Stimulated activated CD8-positive, alpha-beta memory T cell treated with anti-CD3 and anti-CD28 coated beads, Interleukin-12 subunit alpha, Interleukin-12 subunit beta, amount 100 ng/mL, for 4 hours (primary cell): ENCODE data around the gene SLC5A1.
"Not testable (repeated sequence)": the region's sequence is repeated elsewhere in the genome, so short reads cannot be mapped to it uniquely, and the experiment has no call there.

Experiments used
- DNase-seq: peaks from one replicate; pipeline ENCODE4 v3.0.0-alpha.2; 2020; ENCODE audit warnings: low read depth

The SLC5A1 gene

DNA sequence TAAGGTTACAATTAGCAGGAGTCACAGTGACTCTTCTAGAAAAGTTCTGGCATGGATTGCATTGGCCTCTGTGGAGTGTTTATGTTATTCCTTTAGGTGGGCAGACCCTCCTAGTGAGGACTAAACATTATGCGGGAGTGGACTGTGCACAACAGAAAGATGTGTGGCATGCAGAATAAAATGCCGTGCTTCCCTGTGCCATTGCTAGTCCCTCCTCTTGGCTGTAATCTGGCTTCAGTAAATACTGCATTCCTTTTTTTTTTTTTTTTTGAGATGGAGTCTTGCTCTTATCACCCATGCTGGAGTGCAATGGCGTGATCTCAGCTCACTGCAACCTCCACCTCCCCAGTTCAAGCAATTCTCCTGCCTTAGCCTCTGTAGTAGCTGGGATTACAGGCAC, 45.0 kb downstream of the SLC5A1 start:
- no peak for DNase-seq

DNA sequence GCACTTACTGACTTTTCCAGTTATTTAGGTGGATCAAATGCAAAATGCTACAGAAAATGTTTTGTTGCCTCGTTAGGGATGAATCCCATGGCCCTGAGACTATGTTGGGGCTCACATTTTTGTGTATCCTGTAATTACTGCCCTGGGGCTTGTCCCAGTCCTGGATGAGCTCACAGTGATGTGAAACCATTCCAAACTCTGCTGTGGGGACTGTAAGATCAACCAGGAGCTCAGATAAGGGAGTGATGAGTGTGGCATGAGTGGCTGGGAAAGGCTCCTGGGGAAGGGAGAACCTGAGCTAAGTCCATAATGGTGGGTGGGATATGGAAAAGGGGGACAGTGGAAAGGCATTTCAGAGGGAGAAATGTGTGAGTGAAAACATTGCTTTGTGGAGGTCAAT, 54.0 kb downstream of the SLC5A1 start:
- no peak for DNase-seq

DNA sequence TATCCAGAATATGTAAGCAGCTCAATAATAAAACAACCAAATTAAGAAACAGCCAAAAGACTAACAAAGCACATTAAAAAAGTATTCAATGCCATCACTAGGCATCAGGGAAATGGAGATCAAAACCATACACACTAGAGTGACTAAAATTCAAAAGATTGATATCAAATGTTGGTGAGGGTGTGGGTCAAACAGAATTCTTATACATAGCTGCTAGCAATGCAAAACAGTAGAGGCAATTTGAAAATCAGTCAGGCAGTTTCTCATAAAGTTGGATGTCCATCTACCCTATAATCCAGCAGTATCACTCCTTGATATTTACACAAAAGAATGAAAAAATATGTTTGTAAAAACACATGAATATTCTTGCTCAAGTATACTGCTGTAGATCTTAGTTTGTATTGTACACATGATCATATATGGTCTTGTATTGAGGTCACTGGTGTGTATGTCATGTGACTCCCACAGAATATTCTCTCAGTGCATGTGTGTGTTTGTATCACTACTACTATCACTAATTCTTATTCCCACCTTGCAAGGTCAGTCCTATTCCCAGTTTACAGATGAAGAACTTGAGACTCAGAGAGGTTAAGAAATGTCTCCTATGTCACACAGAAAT, 54.9 kb downstream of the SLC5A1 start:
- no peak for DNase-seq

- DNase-seq, result no peak
Measured at GRCh38 chr22:32100711-32101110, 57.6 kb downstream of the SLC5A1 start.

GRCh38 chr22:32103658-32104315, 60.7 kb downstream of the SLC5A1 start:
- no peak for DNase-seq

DNA sequence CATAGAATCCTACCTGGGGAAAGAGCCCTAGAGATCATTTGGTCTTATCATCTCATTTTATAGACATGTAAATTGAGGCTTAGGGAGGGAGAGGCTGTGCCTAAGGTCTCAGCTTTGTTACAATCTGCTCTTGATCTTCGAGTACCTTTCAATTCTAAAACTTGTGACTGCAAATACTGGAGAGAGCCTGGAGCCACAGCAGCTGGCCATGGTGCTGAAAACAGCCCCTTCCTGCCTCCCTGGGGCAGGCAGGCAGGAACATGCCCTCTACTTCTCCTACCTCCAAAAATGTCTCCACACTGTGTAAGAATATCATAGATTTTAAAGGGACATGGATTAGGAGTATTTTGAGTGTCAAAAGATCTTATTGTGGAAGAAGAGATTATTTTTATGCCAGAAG, 63.9 kb downstream of the SLC5A1 start:
- no peak for DNase-seq

- DNase-seq, result no peak
Measured at GRCh38 chr22:32112380-32112779, 69.3 kb downstream of the SLC5A1 start.

DNA sequence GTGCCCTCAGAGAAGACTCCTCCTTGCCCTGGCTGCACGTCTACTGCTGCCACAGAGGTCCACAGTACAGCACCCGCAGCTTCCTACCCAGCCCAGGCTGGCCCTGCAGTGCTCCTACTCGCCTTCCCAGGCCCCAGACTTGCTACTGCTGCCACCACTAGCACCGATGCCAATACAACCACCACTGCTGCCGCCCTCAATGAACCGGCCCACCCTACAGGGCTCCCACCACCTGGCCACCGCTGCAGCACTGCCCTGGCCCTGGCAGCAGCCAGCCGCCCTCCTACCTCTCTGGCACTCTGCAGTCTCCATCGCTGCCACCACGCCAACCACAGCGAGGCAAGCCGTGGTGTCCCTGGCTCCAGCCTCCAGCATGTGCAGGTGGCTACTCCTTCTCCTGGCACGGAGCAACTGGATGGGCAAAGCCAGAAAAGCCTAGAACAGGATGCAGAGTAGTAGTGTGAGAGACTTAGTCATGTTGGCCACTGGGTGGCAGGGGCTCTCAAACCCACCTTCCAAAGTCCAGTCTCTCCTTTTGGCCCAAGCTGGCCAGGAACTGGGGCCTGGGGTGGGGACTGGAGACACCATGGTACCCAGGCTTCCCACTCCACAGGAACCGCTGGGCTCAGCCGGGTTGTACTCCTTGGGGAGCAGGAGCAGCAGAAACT, 76.6 kb downstream of the SLC5A1 start:
- DNase-seq, result no peak

- no peak for DNase-seq
Measured at GRCh38 chr22:32120603-32121002, 77.5 kb downstream of the SLC5A1 start.

GRCh38 chr22:32122899-32123298, 79.8 kb downstream of the SLC5A1 start:
- no peak for DNase-seq

DNA sequence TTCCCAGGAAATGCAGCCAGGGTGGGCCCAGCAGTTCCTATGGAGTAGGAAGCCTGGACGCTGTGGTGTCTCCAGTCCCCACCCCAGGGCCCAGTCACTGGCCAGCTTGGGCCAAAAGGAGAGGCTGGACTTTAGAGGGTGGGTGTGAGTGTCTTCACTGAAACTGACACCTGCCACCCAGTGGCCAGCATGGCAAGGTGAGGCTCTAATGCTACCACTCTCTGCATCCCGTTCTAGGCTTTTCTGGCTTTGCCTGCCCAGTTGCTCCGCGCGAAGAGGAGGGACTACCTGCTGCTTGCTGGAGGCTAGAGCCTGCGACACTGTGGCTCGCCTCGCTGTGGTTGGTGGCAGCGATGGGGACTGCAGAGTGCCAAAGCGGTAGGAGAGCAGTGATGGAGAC, 80.6 kb downstream of the SLC5A1 start:
- DNase-seq, result no peak

DNA sequence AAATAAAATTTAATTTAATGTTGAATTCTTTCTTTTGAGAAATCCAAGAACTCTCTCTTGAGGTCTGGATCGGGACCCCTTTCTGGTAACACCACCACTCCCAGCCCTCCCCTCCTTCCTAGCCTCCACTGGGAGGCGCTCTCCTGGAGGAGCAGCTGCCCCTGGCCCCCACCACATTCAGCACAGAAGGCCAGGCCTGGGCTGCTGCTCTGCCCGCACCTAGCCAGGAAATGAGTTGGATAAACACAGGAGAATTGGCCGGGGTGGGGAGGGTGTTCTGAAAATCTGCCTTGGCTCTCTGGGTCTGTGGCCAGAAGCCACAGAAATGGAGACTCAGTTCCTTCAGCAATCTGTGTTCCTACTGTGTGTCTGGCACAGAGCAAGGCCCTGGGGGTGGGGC, 84.8 kb downstream of the SLC5A1 start:
- DNase-seq, result no peak

GRCh38 chr22:32130464-32130863, 87.4 kb downstream of the SLC5A1 start:
- DNase-seq, result no peak

DNA sequence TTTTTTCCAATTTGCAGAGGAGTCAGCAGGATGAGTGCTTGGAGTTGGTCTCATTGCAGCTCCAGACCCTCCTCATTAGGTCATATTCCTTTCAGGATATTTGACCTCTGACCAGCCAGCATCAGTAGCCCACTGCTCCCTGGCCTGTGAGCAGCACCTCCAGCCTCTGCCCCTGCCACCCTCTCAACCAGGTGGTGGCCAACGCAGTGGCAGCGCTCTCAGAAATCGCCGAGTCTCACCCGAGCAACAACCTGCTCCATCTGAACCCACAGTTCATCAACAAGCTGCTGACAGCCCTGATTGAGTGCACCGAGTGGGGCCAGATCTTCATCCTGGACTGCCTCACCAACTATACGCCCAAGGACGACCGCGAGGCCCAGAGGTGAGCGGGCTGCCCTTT, 89.1 kb downstream of the SLC5A1 start:
- no peak for DNase-seq

- DNase-seq, result no peak
Measured at GRCh38 chr22:32132783-32133182, 89.7 kb downstream of the SLC5A1 start.

DNA sequence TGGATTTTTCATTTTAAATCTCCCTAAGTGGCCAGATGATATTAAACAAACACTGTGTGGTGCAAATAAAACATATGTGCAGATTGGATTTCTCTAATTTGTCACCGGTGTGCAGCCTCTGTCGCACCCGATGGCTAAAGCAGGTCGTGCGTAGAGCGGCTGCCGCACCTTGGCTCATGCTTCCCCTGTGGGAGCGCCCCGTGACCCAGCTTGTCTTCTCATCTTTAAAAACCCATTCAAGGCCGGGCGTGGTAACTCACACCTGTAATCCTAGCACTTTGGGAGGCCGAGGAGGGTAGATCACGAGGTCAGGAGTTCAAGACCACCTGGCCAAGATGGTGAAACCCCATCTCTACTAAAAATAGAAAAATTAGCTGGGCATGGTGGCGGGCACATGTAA, 91.7 kb downstream of the SLC5A1 start:
- DNase-seq, result not testable (repeated sequence)

- not testable (repeated sequence) for DNase-seq
Measured at GRCh38 chr22:32135958-32136357, 92.9 kb downstream of the SLC5A1 start.

- DNase-seq, result not testable (repeated sequence)
Measured at GRCh38 chr22:32136881-32137280, 93.8 kb downstream of the SLC5A1 start.

DNA sequence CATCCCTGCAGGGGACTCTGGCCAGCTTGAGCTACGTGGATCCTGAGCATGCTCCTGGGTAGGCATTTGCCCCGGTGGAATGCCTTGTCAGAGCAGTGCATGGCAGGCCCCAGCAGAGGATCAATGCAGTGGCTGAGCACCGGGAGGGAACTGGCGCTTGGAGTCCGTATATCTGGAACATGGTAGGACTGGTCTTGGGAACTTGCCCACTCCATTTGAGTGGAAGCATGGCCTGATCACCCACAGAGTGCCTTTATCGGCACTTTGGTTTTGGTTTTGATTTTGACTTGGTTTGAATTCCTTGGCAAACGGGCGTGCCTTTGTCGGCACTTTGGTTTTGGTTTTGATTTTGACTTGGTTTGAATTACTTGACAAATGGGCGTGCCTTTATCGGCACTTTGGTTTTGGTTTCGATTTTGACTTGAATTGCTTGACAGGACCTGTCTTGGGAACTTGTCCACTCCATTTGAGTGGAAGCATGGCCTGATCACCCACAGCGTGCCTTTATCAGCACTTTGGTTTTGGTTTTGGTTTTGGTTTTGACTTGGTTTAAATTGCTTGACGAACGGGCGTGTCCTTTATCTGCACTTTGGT, 94.8 kb downstream of the SLC5A1 start:
- DNase-seq, result peak; percentile 38

- not testable (repeated sequence) for DNase-seq
Measured at GRCh38 chr22:32138576-32138975, 95.5 kb downstream of the SLC5A1 start.

GRCh38 chr22:32140688-32141087, 97.6 kb downstream of the SLC5A1 start:
- not testable (repeated sequence) for DNase-seq

DNA sequence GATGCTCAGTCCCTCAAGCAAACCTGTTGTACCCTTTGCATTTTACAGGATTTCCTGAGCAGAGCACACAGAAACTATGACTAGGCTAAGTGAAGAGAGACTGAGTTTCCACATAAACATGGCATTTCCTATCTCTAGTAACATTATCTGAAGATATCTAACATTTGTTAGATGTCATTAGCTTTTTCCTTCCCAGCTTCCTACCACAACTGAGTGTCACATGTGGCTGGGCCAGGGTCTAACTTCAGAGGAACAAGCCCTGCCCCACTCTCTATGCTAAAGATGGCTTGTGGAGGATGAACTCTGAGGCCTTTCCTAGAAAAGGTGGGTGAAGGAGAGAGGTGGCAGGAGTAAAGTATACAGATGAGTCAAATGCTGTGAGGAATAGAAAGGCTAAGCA, 99.5 kb downstream of the SLC5A1 start:
- DNase-seq, result no peak
